Right renal pelvis (tissue), 4 donors: ENCODE measurements around the gene THOC1. TPM values are rescaled to one million over a fixed set of nuclear protein-coding genes. Genes with fewer than 3 reads are reported as not detected.

Experiments
- polyA plus RNA-seq, 4 donors: library from polyadenylated mRNA; unstranded; fragments of 120-200 nt; gene quantifications; one replicate each; pipeline ENCODE4 v1.2.1, GENCODE V29; 2013; ENCODE audit not compliant: insufficient read length in 4 of 4

Gene THOC1
- polyA plus RNA-seq, 4 donors: 60.8 to 82.5 (median 68.3) TPM

Other genes with a start within 250 kb of the THOC1 start
- under 1 TPM in 3 of 4 donors, not detected in 1; 0.51 to 0.58 (median 0.58) TPM for gene TUBB8B, start 218.4 kb downstream of the THOC1 start, polyA plus RNA-seq
- 10 to 100 TPM; 58.1 to 71.0 (median 70.3) TPM for gene USP14, start 109.5 kb downstream of the THOC1 start, polyA plus RNA-seq
- gene COLEC12, start 232.7 kb upstream of the THOC1 start, polyA plus RNA-seq: 10 to 100 TPM; 28.0 to 32.7 (median 29.1) TPM